Spleen (tissue), 11 donors: ENCODE data around the gene SRSF12. TPM values are rescaled to one million over a fixed set of nuclear protein-coding genes. Genes with fewer than 3 reads are reported as not detected.

ENCODE experiments used
- DNase-seq: peaks from one replicate; pipeline ENCODE4 v3.0.0-alpha.2; 2020
- H3K27ac ChIP-seq, 8 donors: fragments of 200-600 bp; sonication (generic) in 7 of 8; 1 replicate in 4 of 8; 2 replicates in 4 of 8; pipeline versions ENCODE4 v1.5.0 to v1.8.0; 2016 to 2021; ENCODE audit warnings: inconsistent platforms in 4 of 8, mild to moderate bottlenecking in 4 of 8, moderate library complexity in 1 of 8
- H3K27me3 ChIP-seq, 7 donors: fragments of 200-600 bp; sonication (generic) in 6 of 7; replicated peaks in 1 of 7; 1 replicate in 4 of 7; 2 replicates in 3 of 7; pipeline versions ENCODE4 v1.5.0 to v1.8.0; 2016 to 2021; ENCODE audit warnings: inconsistent platforms in 3 of 7, mild to moderate bottlenecking in 1 of 7
- H3K36me3 ChIP-seq, 6 donors: fragments of 200-600 bp; sonication (generic) in 5 of 6; 1 replicate in 4 of 6; 2 replicates in 2 of 6; pipeline versions ENCODE4 v1.5.0 to v1.8.0; 2016 to 2021; ENCODE audit warnings: inconsistent platforms in 2 of 6
- H3K4me1 ChIP-seq, 6 donors: fragments of 200-600 bp; sonication (generic) in 5 of 6; 1 replicate in 3 of 6; 2 replicates in 3 of 6; pipeline versions ENCODE4 v1.5.0 to v1.8.0; 2016 to 2021; ENCODE audit warnings: inconsistent platforms in 3 of 6
- H3K4me3 ChIP-seq, 8 donors: fragments of 200-600 bp; sonication (generic) in 7 of 8; 1 replicate in 4 of 8; 2 replicates in 4 of 8; pipeline versions ENCODE4 v1.5.0 to v1.8.0; 2016 to 2021; ENCODE audit warnings: inconsistent platforms in 4 of 8, mild to moderate bottlenecking in 4 of 8, moderate library complexity in 2 of 8
- H3K9me3 ChIP-seq, 8 donors: fragments of 200-600 bp; sonication (generic) in 7 of 8; 1 replicate in 4 of 8; 2 replicates in 4 of 8; pipeline versions ENCODE4 v1.5.0 to v1.8.0; 2016 to 2021; ENCODE audit warnings: inconsistent platforms in 4 of 8
- CTCF ChIP-seq, 11 experiments: fragments of 200-600 bp in 7 of 11; fragments of 450-650 bp in 4 of 11; sonication (generic) in 4 of 11; IDR thresholded peaks in 8 of 11; conservative IDR thresholded peaks in 3 of 11; 1 replicate in 7 of 11; 2 replicates in 4 of 11; pipeline versions ENCODE4 v1.4.0 to v1.8.0; 2016 to 2021; ENCODE audit warnings: antibody characterized with exemption in 11 of 11, inconsistent platforms in 4 of 11, mild to moderate bottlenecking in 1 of 11
- POLR2A ChIP-seq, 3 donors: fragments of 450-650 bp; IDR thresholded peaks; one replicate each; pipeline ENCODE4 v1.5.1; 2017; ENCODE audit warnings: antibody characterized with exemption in 3 of 3, mild to moderate bottlenecking in 1 of 3
- POLR2AphosphoS5 ChIP-seq, 3 donors: sonication (generic); formaldehyde crosslinking; IDR thresholded peaks; one replicate each; pipeline ENCODE4 v1.5.1; 2017; ENCODE audit warnings: antibody characterized with exemption in 3 of 3
- WGBS, 5 donors: extraction: QIAGEN DNeasy Blood & Tissue Kit in 3 of 5; methylation state at CpG; one replicate each; pipeline versions ENCODE4 v1.1.5 to v1.1.7; 2013 to 2018; 5-methylcytosine and 5-hydroxymethylcytosine counted together
- intact Hi-C: fragments of 100-400 bp; cut with DNase I; formaldehyde crosslinking; loops from one replicate; pipeline ENCODE4 v1.15.0; 2023; ENCODE audit warnings: low total_unique reads
- polyA plus RNA-seq, 3 donors: library from polyadenylated mRNA; stranded (reverse); fragments of 200-250 nt; gene quantifications; one replicate each; pipeline ENCODE4 v1.2.1, GENCODE V29; 2013
- total RNA-seq, 7 donors: library from RNA; depleted of rRNA in 3 of 7; stranded (reverse); fragments of >200 nt in 3 of 7; fragmentation: NEBNext Ultra II Directional in 4 of 7; extraction: Animal tissue kit (Norgen Biotek cat#: 25700) in 4 of 7; gene quantifications; one replicate each; pipeline versions ENCODE4 v1.1.0 to v1.2.1, GENCODE V29; 2016 to 2021
- donor health status: healthy with polysubstance abuse.
- donor health status: DM: no; HTN: no; CAD: no; lungs with moderate emphysema.
- donor health status: DM: no; HTN: no; CAD: no.
- donor health status: Bipolar disorder and iron deficiency.
- donor health status: healthy.
- donor health status: DM: no; HTN: no; CAD: no.
- donor health status: DM: yes; HTN: yes; CAD: no.

SRSF12 gene
- total and polyA plus RNA-seq, 10 donors: 0.09 to 0.40 (median 0.12) TPM; not detected in 4

- no peak overlapping the region for H3K27ac ChIP-seq
- H3K27me3 ChIP-seq: no peaks in the 10 kb centered on the region
- intact Hi-C loops: loop anchor here (10.0 kb wide), 2 partner anchors 56 to 156 kb away; partner anchors contain the start of gene PNRC1
- TF ChIP-seq CTCF (IDR thresholded peaks at IDR 0.05 in 8 of 11, conservative IDR thresholded peaks at IDR 0.05 in 3 of 11) (no peak), POLR2A (IDR thresholded peaks at IDR 0.05) (no peak), POLR2AphosphoS5 (IDR thresholded peaks at IDR 0.05) (no peak)
- 78 to 87% (median 79%) methylated on average over 7 of the region's 7 CpGs for WGBS, 5 donors
- no peaks in the 10 kb centered on the region for H3K9me3 ChIP-seq
- no peak for DNase-seq
- no peaks in the 10 kb centered on the region for H3K36me3 ChIP-seq
- H3K4me3 ChIP-seq: no peak overlapping the region
- H3K4me1 ChIP-seq: peaks cover 0 to 9% (median 4%) of the 10 kb centered on the region in 6 donors
Observed at GRCh38 chr6:89140347-89141156, 22.7 kb upstream of the SRSF12 start.

GRCh38 chr6:89139509-89140346, 21.9 kb upstream of the SRSF12 start:
- no peak for DNase-seq
- H3K4me3 ChIP-seq: no peak overlapping the region
- H3K4me1 ChIP-seq: peaks cover 0 to under 1% (median 0%) of the 10 kb centered on the region in 6 donors
- 87 to 91% (median 89%) methylated on average over 5 of the region's 5 CpGs for WGBS, 5 donors
- TF ChIP-seq POLR2A (IDR thresholded peaks at IDR 0.05): no peak
- TF ChIP-seq POLR2AphosphoS5 (IDR thresholded peaks at IDR 0.05): no peak
- no peak for TF ChIP-seq CTCF (IDR thresholded peaks at IDR 0.05 in 8 of 11, conservative IDR thresholded peaks at IDR 0.05 in 3 of 11)
- H3K9me3 ChIP-seq: no peaks in the 10 kb centered on the region
- H3K27ac ChIP-seq: no peak overlapping the region
- no peaks in the 10 kb centered on the region for H3K27me3 ChIP-seq
- intact Hi-C loops: loop anchor here (10.0 kb wide), 2 partner anchors 55 to 155 kb away; partner anchors contain the start of gene PNRC1
- no peaks in the 10 kb centered on the region for H3K36me3 ChIP-seq

- Histone ChIP-seq H3K4me1 (no peaks in the 10 kb centered on the region), H3K4me3 (no peak overlapping the region), H3K27me3 (no peaks in the 10 kb centered on the region), H3K36me3 (no peaks in the 10 kb centered on the region), H3K9me3 (no peaks in the 10 kb centered on the region), H3K27ac (no peak overlapping the region)
- WGBS, 5 donors: 88 to 92% (median 91%) methylated on average over 2 of the region's 2 CpGs
- no peak for DNase-seq
- TF ChIP-seq POLR2A (IDR thresholded peaks at IDR 0.05) (no peak), CTCF (IDR thresholded peaks at IDR 0.05 in 8 of 11, conservative IDR thresholded peaks at IDR 0.05 in 3 of 11) (no peak), POLR2AphosphoS5 (IDR thresholded peaks at IDR 0.05) (no peak)
- intact Hi-C loops: no loop called here
Observed at GRCh38 chr6:89138173-89138572, 20.3 kb upstream of the SRSF12 start.

- H3K27ac ChIP-seq: no peak overlapping the region
- no peaks in the 10 kb centered on the region for H3K36me3 ChIP-seq
- H3K9me3 ChIP-seq: no peaks in the 10 kb centered on the region
- H3K27me3 ChIP-seq: no peaks in the 10 kb centered on the region
- intact Hi-C loops: no loop called here
- H3K4me3 ChIP-seq: no peak overlapping the region
- TF ChIP-seq POLR2AphosphoS5 (IDR thresholded peaks at IDR 0.05) (no peak), POLR2A (IDR thresholded peaks at IDR 0.05) (no peak), CTCF (IDR thresholded peaks at IDR 0.05 in 8 of 11, conservative IDR thresholded peaks at IDR 0.05 in 3 of 11) (no peak)
- no peaks in the 10 kb centered on the region for H3K4me1 ChIP-seq
- DNase-seq: no peak
- WGBS, 5 donors: 90 to 96% (median 92%) methylated on average over 3 of the region's 3 CpGs
Observed at GRCh38 chr6:89134723-89135122, 16.9 kb upstream of the SRSF12 start.
